Mesothelial cell of epicardium (in vitro differentiated cells): ENCODE data around the gene ERICH6B. TPM values are rescaled to one million over a fixed set of nuclear protein-coding genes. Genes with fewer than 3 reads are reported as not detected.
"Not testable (repeated sequence)": the region's sequence is repeated elsewhere in the genome, so short reads cannot be mapped to it uniquely, and the experiment has no call there.

Experiments used
- DNase-seq, 2 experiments: peaks; one replicate each; pipeline ENCODE4 v3.0.0; 2021; ENCODE audit warnings: low spot score in 2 of 2; ENCODE audit not compliant: unreplicated experiment in 2 of 2
- H3K27ac Mint-ChIP-seq: 2 replicates; pipeline ENCODE4 v1.8.0; 2021; ENCODE audit warnings: mixed read lengths
- H3K27me3 Mint-ChIP-seq: 2 replicates; pipeline ENCODE4 v1.8.0; 2021; ENCODE audit warnings: low read depth, mixed read lengths
- H3K36me3 Mint-ChIP-seq: 2 replicates; pipeline ENCODE4 v1.8.0; 2021; ENCODE audit warnings: mixed read lengths
- H3K4me1 Mint-ChIP-seq: 2 replicates; pipeline ENCODE4 v1.8.0; 2021; ENCODE audit warnings: mixed read lengths
- H3K4me3 Mint-ChIP-seq: 2 replicates; pipeline ENCODE4 v1.8.0; 2021; ENCODE audit warnings: mild to moderate bottlenecking, moderate library complexity, mixed read lengths
- H3K9me3 Mint-ChIP-seq: 2 replicates; pipeline ENCODE4 v1.8.0; 2021; ENCODE audit warnings: mixed read lengths
- total RNA-seq: library from RNA; stranded (reverse); gene quantifications from 3 replicates; pipeline ENCODE4 v1.2.1, GENCODE V29; 2021
- TF ChIP-seq, protein P1 (sequence below): fragments of 200-600 bp; sonication (generic); IDR thresholded peaks from one replicate; pipeline ENCODE4 v1.5.0; 2021; ENCODE audit warnings: antibody characterized with exemption; ENCODE audit not compliant: unreplicated experiment

ERICH6B gene
- total RNA-seq, 1 donor from 2014 or later: not detected

GRCh38 chr13:45654633-45655349 is 39.3 kb upstream of the ERICH6B start:
- TF ChIP-seq, protein P1, sequence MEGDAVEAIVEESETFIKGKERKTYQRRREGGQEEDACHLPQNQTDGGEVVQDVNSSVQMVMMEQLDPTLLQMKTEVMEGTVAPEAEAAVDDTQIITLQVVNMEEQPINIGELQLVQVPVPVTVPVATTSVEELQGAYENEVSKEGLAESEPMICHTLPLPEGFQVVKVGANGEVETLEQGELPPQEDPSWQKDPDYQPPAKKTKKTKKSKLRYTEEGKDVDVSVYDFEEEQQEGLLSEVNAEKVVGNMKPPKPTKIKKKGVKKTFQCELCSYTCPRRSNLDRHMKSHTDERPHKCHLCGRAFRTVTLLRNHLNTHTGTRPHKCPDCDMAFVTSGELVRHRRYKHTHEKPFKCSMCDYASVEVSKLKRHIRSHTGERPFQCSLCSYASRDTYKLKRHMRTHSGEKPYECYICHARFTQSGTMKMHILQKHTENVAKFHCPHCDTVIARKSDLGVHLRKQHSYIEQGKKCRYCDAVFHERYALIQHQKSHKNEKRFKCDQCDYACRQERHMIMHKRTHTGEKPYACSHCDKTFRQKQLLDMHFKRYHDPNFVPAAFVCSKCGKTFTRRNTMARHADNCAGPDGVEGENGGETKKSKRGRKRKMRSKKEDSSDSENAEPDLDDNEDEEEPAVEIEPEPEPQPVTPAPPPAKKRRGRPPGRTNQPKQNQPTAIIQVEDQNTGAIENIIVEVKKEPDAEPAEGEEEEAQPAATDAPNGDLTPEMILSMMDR: no peak
- Mint-ChIP-seq H3K36me3 (no peaks in the 10 kb centered on the region), H3K27me3 (peaks cover 21% of the 10 kb centered on the region), H3K9me3 (peaks cover 5% of the 10 kb centered on the region), H3K4me1 (peaks cover 7% of the 10 kb centered on the region), H3K4me3 (no peak overlapping the region), H3K27ac (no peak overlapping the region)
- DNase-seq: no peak

- H3K9me3 Mint-ChIP-seq: peaks cover 30% of the 10 kb centered on the region
- H3K27ac Mint-ChIP-seq, DNase-seq, H3K36me3 Mint-ChIP-seq, H3K4me1 Mint-ChIP-seq, H3K4me3 Mint-ChIP-seq, H3K27me3 Mint-ChIP-seq: not testable (repeated sequence)
Observed at GRCh38 chr13:45645263-45645662, 29.7 kb upstream of the ERICH6B start.

- H3K36me3 Mint-ChIP-seq, H3K4me1 Mint-ChIP-seq, H3K27ac Mint-ChIP-seq, DNase-seq, H3K27me3 Mint-ChIP-seq, H3K4me3 Mint-ChIP-seq: not testable (repeated sequence)
- H3K9me3 Mint-ChIP-seq: peaks cover 39% of the 10 kb centered on the region
Observed at GRCh38 chr13:45642159-45642558, 26.6 kb upstream of the ERICH6B start.

DNA sequence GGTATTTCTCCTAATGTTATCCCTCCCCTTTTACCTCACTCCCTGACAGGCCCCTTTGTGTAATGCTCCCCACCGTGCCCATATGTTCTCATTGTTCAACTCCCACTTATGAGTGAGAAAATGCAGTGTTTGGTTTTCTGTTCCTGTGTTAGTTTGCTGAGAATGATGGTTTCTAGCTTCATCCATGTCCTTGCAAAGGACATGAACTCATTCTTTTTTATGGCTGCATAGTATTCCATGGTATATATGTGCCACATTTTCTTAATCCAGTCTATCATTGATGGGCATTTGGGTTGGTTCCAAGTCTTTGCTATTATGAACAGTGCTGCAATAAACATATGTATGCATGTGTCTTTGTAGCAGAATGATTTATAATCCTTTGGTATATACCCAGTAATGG is 19.8 kb upstream of the ERICH6B start:
- H3K4me3 Mint-ChIP-seq, H3K4me1 Mint-ChIP-seq, DNase-seq, H3K27ac Mint-ChIP-seq, H3K36me3 Mint-ChIP-seq: not testable (repeated sequence)
- H3K9me3 Mint-ChIP-seq: peaks cover 13% of the 10 kb centered on the region
- H3K27me3 Mint-ChIP-seq: peaks cover 18% of the 10 kb centered on the region

DNA sequence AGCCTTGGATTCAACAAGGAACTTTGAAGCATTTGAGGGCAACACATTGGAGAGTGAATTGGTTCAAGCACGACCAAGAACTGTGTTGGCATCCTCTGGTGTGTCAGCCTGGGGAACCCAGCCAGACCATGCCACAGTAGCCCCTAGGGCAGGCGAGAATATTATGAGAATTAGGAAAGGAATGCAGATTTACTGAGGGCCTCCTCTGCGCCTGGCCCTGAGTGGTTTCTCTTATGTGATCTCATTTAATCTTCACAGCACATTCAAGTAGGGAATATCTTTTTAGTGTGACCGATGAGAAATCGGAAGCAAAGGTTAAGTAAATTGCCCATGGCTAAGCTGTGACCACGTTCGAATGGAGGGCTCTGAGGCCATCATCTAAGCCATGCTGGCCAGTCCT is 15.3 kb upstream of the ERICH6B start:
- Mint-ChIP-seq H3K36me3 (no peaks in the 10 kb centered on the region), H3K9me3 (no peaks in the 10 kb centered on the region), H3K4me1 (no peaks in the 10 kb centered on the region), H3K27me3 (peaks cover 20% of the 10 kb centered on the region), H3K27ac (no peak overlapping the region), H3K4me3 (no peak overlapping the region)
- TF ChIP-seq, protein P1: no peak
- DNase-seq: no peak

DNA sequence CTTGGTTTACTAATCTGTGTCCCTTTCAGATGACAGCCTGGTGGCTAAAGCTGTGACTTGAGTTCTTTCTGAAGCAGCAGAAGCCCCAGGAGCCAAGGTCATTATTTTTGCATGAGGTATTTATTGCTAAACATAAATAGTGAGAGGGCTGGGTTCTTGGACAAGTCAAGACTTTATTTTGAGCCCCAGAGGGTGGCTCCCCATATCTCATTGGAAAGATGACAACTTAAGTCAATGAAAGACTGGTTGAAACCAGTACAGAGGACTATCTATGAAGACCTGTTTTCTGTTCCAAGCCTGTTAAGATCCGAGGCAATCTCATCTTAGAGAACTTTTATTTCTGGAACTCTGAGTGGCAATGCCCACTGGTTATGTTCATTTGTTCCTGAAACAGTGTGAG is 14.4 kb upstream of the ERICH6B start:
- Mint-ChIP-seq H3K27me3 (peaks cover 25% of the 10 kb centered on the region), H3K36me3 (no peaks in the 10 kb centered on the region), H3K9me3 (no peaks in the 10 kb centered on the region), H3K4me3 (no peak overlapping the region), H3K4me1 (no peaks in the 10 kb centered on the region), H3K27ac (no peak overlapping the region)
- DNase-seq: no peak
- TF ChIP-seq, protein P1: no peak

DNA sequence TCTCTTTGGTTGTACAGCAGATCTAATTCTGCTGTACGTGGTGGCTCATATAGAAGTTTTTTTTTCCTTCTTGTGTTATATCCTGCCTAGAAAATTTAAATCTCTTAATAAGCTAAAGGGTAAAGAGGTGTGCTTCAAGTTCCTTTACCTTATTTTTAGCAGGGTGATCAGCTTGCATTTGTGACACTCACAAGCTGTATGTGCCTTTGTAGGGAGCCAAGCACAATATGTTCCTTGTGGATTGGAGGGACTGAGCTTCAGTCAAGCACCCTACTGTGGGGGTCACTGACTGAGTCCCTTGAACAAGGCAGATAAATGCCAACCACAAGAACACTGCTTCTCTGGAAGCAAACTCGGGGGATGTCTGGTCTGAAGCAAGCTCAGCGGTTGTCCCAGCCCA is 12.6 kb upstream of the ERICH6B start:
- Mint-ChIP-seq H3K4me3 (no peak overlapping the region), H3K36me3 (no peaks in the 10 kb centered on the region), H3K27me3 (peaks cover 40% of the 10 kb centered on the region), H3K4me1 (no peaks in the 10 kb centered on the region), H3K9me3 (no peaks in the 10 kb centered on the region), H3K27ac (no peak overlapping the region)
- DNase-seq: no peak
- TF ChIP-seq, protein P1: no peak
